COLO668 (cell line): ENCODE measurements around the gene FUT7.
A peak's percentile ranks its signal among the peaks of the same experiment; 100 is the strongest.

Source experiments
- DNase-seq: peaks from one replicate; lab custom pipeline; 2025; ENCODE audit not compliant: unreplicated experiment; lab: John Stamatoyannopoulos, UW

FUT7 gene

GRCh38 chr9:137031904-137032640 is at the start of gene FUT7:
TSS of gene FUT7 (minus strand) at chr9:137032088. CDS start at chr9:137031991, 97 bp downstream.
- DNase-seq, result peak; percentile 26

- DNase-seq, result no peak
These were observed 48.6 kb upstream of the FUT7 start for GRCh38 chr9:137080260-137081122.

- no peak for DNase-seq
These were observed 47.5 kb upstream of the FUT7 start for GRCh38 chr9:137079401-137079787.

GRCh38 chr9:137078701-137079400 is 47.0 kb upstream of the FUT7 start:
- peak; percentile 80 for DNase-seq

GRCh38 chr9:137077758-137078693 is 46.1 kb upstream of the FUT7 start:
- peak; percentile 38 for DNase-seq

- DNase-seq, result peak; percentile 75
These were observed 45.3 kb upstream of the FUT7 start, which contains the start of gene UAP1L1 for GRCh38 chr9:137077010-137077747. TSS of gene UAP1L1 (plus strand) at chr9:137077517. CDS start at chr9:137077533, 16 bp downstream.

- no peak for DNase-seq
These were observed 44.7 kb upstream of the FUT7 start for GRCh38 chr9:137076636-137077009.

GRCh38 chr9:137075275-137075775 is 43.4 kb upstream of the FUT7 start:
- no peak for DNase-seq

- DNase-seq, result no peak
These were observed 42.9 kb upstream of the FUT7 start for GRCh38 chr9:137074657-137075274.

- no peak for DNase-seq
These were observed 42.1 kb upstream of the FUT7 start for GRCh38 chr9:137073992-137074399.

- no peak for DNase-seq
These were observed 39.4 kb upstream of the FUT7 start for GRCh38 chr9:137071282-137071681.

- DNase-seq, result peak; percentile 84
These were observed 39.0 kb upstream of the FUT7 start for GRCh38 chr9:137070906-137071275.

GRCh38 chr9:137070201-137070905 is 38.5 kb upstream of the FUT7 start, which contains the start of gene SAPCD2:
TSS of gene SAPCD2 (minus strand) at chr9:137070557. CDS start at chr9:137070460, 97 bp downstream.
- peak; percentile 96 for DNase-seq

- DNase-seq, result peak; percentile 66
These were observed 37.7 kb upstream of the FUT7 start for GRCh38 chr9:137069508-137070091.

- DNase-seq, result peak; percentile 53
These were observed 36.9 kb upstream of the FUT7 start for GRCh38 chr9:137068539-137069507.

- peak; percentile 91 for DNase-seq
These were observed 36.1 kb upstream of the FUT7 start for GRCh38 chr9:137067860-137068538.
